ENCODE data around the gene LDHD. TPM values are rescaled to one million over a fixed set of nuclear protein-coding genes. Genes with fewer than 3 reads are reported as not detected.

LDHD gene
- total RNA-seq, 4 donors from 2014 or later, result 27.8 to 54.5 (median 44.2) TPM

DNA sequence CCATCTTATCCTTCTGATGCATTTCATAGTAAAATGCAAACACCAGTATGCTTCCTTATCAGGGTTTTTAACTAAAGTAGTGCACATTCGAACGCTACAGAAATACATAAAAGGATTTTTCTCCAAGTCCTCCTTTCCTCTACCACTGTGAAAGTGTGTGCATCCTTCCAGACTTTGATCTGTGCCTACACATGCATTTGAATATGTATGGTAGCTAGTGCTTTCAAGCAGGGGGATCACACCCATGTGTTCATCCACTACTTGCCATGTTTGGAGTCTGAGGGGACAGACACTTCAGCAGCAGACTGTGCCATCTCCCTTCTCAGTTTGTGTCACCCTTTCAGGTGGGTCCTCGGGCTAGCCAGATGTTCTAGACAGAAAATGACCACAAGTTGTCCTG lies 14.9 kb downstream of the LDHD start:
- peaks cover 59 to 61% of the 10 kb centered on the region in 2 donors for H3K4me1 ChIP-seq
- no peak overlapping the region for H3K4me3 ChIP-seq
- H3K27me3 ChIP-seq, result no peaks in the 10 kb centered on the region
- H3K36me3 ChIP-seq, result no peaks in the 10 kb centered on the region
- H3K27ac ChIP-seq, result no peak overlapping the region
- no peaks in the 10 kb centered on the region for H3K9me3 ChIP-seq
- in situ Hi-C loops (cut with MboI; ENCODE audit: low sequenced_read_pairs in 4 of 4) (no loop called here), intact Hi-C loops (cut with DNase I; ENCODE audit: low total_unique reads) (no loop called here)
- TF ChIP-seq, protein P1, sequence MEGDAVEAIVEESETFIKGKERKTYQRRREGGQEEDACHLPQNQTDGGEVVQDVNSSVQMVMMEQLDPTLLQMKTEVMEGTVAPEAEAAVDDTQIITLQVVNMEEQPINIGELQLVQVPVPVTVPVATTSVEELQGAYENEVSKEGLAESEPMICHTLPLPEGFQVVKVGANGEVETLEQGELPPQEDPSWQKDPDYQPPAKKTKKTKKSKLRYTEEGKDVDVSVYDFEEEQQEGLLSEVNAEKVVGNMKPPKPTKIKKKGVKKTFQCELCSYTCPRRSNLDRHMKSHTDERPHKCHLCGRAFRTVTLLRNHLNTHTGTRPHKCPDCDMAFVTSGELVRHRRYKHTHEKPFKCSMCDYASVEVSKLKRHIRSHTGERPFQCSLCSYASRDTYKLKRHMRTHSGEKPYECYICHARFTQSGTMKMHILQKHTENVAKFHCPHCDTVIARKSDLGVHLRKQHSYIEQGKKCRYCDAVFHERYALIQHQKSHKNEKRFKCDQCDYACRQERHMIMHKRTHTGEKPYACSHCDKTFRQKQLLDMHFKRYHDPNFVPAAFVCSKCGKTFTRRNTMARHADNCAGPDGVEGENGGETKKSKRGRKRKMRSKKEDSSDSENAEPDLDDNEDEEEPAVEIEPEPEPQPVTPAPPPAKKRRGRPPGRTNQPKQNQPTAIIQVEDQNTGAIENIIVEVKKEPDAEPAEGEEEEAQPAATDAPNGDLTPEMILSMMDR (IDR thresholded peaks at IDR 0.05 in 4 of 5, conservative IDR thresholded peaks at IDR 0.05 in 1 of 5), result no peak
- TF ChIP-seq POLR2A (IDR thresholded peaks at IDR 0.05), result no peak
- no peak for ATAC-seq
- no peak for DNase-seq

DNA sequence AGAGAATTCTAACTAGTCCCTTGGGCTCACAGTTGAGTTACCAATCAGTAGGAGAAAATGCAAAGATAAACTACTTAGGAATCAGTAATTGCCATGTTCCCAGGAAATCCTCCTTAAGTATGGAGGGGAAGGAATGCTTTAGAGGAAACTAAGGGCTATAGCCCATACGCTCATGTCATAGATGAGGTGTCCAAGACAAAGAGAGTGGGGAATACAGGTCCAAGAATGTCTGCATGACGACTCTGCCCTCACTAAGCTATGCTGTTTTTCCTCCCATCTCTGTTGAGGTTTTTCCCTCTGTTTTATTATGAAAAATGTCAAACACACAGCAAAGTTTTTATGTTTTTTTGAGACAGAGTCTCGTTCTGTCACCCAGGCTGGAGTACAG lies 16.0 kb downstream of the LDHD start:
- DNase-seq (no peak), ATAC-seq (no peak)
- no peaks in the 10 kb centered on the region for H3K27me3 ChIP-seq
- intact Hi-C loops (cut with DNase I; ENCODE audit: low total_unique reads), result no loop called here
- no peaks in the 10 kb centered on the region for H3K9me3 ChIP-seq
- no peak overlapping the region for H3K4me3 ChIP-seq
- peak overlapping the region in 1 of 4 donors; percentile 80 for H3K27ac ChIP-seq
- H3K4me1 ChIP-seq, result peaks cover 49 to 51% of the 10 kb centered on the region in 2 donors
- no peaks in the 10 kb centered on the region for H3K36me3 ChIP-seq
- in situ Hi-C loops (cut with MboI; ENCODE audit: low sequenced_read_pairs in 4 of 4), result no loop called here
- TF ChIP-seq, protein P1 (IDR thresholded peaks at IDR 0.05 in 4 of 5, conservative IDR thresholded peaks at IDR 0.05 in 1 of 5), result no peak
- no peak for TF ChIP-seq POLR2A (IDR thresholded peaks at IDR 0.05)

DNA sequence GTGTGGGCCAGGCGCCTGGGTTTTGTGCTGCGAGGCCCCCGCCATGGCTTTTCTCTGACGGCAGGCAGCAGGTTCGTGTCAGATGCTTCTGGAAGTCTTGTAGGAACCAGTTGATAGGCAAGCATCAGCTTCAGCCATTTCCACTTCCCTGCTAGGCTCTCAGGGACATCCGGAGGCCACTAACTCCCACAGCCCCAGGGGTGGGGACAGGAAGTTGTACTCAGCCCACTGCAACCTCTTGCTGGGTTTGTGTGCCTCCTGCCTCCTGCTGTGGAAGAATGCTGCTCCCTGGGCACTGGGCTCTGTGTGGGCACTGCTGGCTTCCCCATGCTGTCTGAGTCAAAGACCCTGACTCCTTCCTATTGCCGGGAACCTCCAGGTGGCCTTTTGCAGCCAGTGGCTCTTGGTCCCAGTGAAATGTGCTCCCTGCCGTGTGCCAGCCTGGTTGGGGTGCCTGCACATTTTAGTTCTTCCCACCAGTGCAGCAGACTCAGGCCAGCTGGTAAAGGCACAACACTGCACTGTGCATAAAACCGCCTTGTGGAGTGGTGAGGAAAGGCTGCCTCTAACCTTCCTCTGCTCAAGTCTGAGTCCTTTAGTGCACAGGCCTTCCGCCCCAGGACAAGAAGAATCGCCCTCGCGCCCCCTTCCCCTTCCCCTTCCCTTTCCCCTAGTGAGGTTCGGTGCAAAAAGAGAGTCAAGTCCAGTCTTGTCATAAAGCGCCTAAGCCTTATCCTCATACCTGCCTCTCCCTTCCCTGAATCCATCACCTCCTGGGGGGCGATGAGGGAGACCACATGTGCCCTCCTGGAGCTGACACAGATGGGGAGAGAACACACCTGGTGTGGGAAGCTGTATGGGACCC lies 16.6 kb downstream of the LDHD start:
- Histone ChIP-seq H3K4me1 (peaks cover 43 to 45% of the 10 kb centered on the region in 2 donors), H3K27ac (peak overlapping the region; percentile 64 to 80 (median 68)), H3K27me3 (no peaks in the 10 kb centered on the region), H3K9me3 (no peaks in the 10 kb centered on the region), H3K36me3 (no peaks in the 10 kb centered on the region), H3K4me3 (no peak overlapping the region)
- no peak for ATAC-seq
- in situ Hi-C loops (cut with MboI; ENCODE audit: low sequenced_read_pairs in 4 of 4) (no loop called here), intact Hi-C loops (cut with DNase I; ENCODE audit: low total_unique reads) (no loop called here)
- no peak for DNase-seq
- TF ChIP-seq, protein P1 (IDR thresholded peaks at IDR 0.05 in 4 of 5, conservative IDR thresholded peaks at IDR 0.05 in 1 of 5), result no peak
- no peak for TF ChIP-seq POLR2A (IDR thresholded peaks at IDR 0.05)

DNA sequence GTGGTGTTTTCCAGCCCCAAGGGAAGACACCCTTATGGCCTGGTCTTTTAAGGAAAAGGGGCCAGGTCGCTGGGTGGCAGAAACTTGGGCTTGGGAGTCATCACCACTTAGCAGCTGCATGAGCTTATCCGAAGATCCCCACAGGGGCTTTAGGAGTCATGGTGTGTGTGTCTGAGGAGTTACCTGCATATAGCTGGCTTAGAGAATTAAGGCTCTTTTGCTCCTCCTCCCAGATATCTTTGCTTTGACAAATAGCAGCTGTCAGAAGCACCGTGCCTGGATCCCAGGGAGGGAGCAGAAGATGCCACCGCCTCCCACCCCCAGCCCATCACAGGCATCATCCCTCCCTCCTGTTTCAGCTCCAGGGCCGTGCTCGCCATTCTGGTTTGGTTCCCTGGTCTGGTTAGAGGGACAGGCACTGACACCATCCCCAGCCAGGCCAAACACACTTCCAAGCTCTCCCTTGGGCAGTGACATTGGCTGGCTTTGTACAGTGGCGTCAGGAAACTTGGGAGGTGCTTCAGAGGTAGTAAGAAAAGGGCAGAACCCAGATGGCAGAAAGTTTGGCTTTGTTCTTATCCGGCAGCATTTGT lies 17.4 kb downstream of the LDHD start:
- no peaks in the 10 kb centered on the region for H3K9me3 ChIP-seq
- peaks cover 35 to 37% of the 10 kb centered on the region in 2 donors for H3K4me1 ChIP-seq
- DNase-seq, result no peak
- ATAC-seq, result no peak
- H3K27me3 ChIP-seq, result no peaks in the 10 kb centered on the region
- no peaks in the 10 kb centered on the region for H3K36me3 ChIP-seq
- TF ChIP-seq, protein P1 (IDR thresholded peaks at IDR 0.05 in 4 of 5, conservative IDR thresholded peaks at IDR 0.05 in 1 of 5), result no peak
- no peak for TF ChIP-seq POLR2A (IDR thresholded peaks at IDR 0.05)
- intact Hi-C loops (cut with DNase I; ENCODE audit: low total_unique reads) (no loop called here), in situ Hi-C loops (cut with MboI; ENCODE audit: low sequenced_read_pairs in 4 of 4) (no loop called here)
- no peak overlapping the region for H3K4me3 ChIP-seq
- H3K27ac ChIP-seq, result peak overlapping the region; percentile 64 to 80 (median 68)

Data from gastrocnemius medialis (tissue), 4 donors.